ENCODE data around the gene CORO6.
A peak's percentile ranks its signal among the peaks of the same experiment; 100 is the strongest.
"Not testable (repeated sequence)": the region's sequence is repeated elsewhere in the genome, so short reads cannot be mapped to it uniquely, and the experiment has no call there.

The CORO6 gene

DNA sequence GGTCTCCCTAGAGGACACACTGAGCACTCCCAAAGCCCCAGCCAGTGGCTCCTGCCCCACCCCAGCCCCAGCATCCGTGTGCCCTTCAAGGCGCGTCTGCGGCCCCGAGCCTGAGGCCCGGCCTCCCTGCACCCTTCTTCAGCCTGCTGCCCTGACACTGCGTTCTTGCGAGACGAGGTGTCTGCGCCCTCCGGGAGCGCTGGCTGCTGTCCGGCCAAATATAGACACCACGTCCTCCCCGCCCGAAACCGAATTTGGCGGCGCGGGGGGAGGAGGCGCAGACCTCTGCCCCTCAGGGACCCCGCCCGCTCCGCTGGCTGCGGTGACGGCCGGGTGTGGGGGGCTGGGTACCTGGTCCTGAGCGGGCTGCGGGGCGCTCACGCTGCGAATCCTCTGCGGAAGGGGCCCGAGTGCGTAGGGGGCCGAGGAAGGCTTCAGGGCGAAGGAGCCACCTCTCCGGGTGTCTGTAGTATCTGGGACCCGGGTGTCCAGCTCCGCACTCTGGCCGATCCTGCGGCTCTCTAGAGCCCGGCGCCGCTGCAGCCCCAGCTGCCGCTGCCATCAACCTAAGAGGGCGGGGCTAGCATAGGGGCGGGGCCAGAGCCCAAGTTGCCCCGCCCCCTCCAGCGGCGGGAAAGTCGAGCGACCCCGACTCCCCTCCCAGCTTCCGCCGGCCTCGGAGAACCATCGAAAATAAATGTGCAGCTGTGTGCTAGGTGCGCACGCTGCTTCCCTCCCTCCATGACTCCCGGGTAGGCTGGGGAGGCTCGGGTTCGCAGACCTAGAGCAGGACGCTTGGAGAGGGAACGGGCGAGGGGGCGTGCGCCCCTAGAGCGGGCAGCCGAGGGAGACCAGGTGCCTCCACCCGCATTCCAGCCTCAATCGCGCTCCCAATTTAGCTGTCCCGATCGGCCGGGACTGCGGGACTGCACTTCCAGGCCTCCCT, at the start of gene CORO6:
TSS of gene CORO6 (minus strand) at position 576 of the 946 bp plus-strand sequence. CDS start 1,491 bp downstream, outside the sequence.
- DNase-seq: peak; percentile 69

DNA sequence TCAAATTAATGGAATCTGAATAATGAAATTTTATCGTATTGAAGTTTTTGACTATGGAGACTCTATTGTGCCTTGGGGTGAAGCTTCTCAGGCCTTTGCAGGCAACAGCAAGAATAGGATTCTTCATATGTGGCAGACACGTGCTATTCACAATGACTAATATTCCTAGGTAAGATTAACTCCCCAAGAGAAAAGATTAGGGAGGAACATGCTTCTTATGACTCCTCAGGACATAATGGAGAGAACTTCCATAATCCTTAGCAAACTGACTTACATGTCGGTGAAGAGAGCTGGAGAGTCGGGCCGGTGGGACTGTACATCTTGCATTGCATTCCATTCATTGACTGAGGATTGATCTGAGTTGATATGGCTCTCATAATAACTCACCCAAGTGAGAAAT, 48.9 kb upstream of the CORO6 start:
- no peak for DNase-seq

DNA sequence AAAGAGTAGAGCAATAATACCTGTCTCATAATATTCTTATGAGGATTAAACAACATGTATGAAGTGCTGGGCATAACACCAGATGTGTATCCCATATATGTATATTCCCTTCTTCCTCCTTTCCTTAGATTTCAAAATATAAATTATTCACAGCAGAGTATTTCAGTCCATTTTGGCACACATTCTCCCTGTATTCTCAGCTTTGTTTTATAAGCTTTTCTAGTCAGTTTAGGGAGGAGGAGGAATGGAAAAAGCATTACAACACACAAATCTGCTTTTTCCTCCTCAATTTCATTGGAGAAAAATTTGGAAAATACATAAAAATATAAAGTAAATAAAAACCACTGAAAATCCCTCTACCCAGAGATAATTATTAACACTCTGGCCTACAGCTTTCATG, 46.6 kb upstream of the CORO6 start:
- DNase-seq: no peak

DNA sequence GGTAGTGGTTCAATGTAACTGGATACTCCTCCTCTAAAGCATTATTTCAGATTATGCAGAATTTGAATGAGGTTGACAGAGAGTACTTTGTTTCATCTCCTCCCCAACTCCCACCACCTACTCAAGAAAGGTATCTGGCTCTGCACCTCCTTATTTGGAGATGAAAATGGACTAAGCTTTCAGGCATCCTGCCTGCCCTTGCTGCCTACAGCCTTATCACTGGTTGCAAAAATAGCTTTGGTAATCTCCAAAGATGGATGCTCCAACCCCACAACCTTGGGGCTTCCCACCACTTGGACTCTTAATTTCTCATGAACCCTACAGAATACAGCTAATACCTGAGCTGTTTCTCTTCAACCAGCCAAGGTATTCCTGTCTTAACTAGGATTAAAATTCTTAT, 45.3 kb upstream of the CORO6 start:
- no peak for DNase-seq

DNA sequence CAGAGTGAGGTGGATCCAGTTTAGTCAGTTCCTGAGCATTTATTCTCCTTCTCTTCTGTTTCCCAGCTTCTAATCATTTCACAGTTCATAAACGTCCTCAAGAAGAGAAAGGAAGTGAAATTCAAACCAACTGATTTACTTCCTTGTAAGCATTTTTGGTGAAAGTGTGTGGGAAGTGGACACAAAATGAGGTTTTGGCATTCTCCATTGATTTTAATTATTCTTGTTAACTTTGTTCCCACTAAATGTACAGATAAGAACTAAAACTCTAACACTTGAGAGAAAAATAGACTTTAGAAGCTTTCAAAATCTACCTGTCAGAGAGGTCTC, 42.7 kb upstream of the CORO6 start:
- DNase-seq: no peak

DNA sequence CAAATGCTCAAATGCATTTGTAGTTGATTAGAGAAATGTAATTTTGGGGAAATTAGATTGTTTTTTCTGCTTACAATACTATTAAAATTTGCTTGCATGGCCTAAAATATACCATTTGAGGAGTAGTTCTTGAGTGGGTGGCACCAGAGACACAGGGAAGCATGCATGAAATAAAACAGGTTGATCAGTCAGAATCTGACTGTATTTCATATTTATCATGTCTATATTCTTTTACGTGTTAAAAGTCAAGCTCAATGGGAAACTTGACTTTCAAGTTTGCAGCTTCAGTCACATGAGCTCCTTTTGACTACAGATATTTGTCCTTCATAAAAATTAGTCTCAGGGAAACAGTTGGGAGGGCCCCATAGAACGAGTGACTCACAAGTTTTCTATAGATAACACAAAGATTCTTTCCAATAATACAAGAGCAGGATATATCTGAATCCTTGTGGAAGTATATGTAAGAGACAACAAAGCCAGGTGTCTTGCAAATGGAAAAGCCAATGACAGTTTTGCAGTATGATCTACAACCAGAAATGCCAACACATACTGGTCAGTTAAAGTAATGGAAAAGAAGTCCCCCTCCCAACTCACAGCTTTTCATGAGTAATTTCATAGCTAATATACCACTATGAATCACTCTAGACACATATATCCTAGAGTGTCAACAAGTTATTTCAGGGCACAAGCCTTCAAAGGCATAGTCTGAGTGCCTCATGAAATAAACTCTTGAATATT, 42.2 kb upstream of the CORO6 start:
- no peak for DNase-seq

DNA sequence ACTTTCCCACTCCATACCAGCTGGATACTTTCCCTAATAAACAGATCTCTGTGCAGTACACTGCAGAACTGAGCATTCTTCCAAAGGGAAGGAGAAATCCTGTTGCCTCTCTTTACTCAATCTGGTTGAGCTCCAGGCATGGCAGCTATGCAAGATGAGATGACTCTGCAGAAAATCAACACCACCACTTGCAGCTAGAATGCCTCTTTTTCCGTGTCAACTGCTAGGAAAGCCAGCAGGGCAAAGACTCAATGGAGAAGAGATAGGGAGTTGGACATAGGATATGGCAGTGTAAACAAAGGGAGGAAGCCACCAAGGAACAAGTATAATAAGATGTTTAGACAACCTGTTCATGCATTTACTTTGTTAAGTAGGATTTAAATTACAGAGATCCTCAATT, 40.4 kb upstream of the CORO6 start:
- DNase-seq: no peak

DNA sequence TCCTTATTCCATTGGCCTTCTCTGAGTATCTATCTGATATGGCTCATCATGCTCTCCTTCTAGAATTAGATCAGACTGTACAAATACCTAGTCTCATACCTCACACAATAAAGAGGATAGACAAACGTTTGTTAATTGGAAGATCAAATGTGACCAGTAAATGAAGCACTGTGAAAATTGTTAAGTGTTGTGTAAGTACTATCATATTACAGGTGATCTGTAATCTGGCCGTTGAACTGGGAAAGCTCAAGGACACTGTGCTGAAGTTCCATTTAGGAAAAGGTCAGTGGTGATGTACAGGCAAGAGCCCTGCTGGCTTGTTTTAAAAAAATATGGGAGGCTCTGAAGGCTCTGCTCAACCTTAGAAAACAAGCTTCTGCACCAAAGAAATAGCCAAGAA, 38.5 kb upstream of the CORO6 start:
- no peak for DNase-seq

DNA sequence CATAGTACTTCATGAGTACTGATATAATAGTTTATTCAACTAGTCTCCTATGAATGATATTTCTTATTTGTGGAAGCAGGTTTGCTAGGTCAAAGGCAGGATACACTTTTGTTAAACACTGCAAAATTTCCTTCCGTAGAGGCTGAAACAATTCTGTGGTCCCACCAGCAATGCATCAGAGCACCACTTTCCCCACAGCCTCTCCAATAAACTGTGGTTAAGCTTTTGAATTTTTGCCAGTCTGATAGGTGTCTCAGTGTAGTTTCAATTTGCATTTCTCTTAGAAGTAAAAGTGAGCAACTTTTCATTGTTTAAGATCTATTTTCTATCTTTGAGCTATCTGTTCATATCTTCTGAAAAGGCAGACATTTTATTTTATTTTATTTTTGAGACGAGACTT, 36.4 kb upstream of the CORO6 start:
- DNase-seq: no peak

DNA sequence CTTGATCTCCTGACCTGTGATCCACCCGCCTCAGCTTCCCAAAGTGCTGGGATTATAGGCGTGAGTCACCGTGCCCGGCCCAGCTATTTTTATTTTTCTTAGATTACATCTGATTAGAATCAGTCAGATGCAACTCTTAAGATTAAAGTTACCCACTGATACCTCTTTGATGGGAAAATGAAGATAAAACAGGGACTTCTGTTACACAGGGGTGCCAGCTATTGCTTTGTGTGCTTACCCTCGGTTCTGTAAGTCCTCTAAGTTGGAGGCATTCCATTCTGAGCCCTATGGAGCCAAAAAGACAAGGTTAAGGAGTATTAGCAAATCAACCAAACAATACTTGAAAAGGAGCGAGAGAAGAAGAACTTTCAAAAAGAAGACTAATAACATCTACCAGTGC, 32.6 kb upstream of the CORO6 start:
- no peak for DNase-seq

DNA sequence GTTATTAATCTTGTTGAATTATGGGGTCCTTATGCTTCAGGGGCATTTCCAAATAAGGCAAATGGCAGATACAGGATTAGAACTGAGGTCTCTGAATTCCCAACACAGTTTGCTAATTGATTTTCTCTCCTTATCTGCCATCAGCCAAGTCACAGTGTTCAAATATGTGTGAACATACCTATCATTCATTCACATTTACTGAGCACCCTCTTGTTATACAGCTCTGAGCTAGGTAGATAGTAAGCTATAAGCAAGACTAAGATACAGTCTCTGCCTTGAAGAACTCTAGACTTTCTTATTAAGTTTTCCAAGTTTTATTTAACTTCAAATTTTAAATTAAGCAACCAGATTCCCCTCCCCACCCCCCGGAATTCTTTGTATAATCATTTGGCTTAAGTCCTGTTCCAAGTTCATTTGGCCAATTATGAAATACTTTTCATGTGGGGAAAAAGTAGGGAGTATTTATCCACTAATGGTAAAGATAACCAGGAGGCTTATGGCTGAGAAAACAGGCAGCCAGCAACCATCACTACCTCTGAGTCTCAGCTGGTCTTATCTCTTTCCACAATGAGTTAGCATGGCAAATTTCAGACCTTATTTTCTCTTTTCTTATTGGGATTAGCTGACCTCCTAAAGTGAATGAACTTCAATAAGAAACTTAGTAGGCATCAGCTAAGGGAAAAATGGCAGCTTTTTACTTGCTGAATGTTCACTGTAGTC, 31.4 kb upstream of the CORO6 start:
- no peak for DNase-seq

DNA sequence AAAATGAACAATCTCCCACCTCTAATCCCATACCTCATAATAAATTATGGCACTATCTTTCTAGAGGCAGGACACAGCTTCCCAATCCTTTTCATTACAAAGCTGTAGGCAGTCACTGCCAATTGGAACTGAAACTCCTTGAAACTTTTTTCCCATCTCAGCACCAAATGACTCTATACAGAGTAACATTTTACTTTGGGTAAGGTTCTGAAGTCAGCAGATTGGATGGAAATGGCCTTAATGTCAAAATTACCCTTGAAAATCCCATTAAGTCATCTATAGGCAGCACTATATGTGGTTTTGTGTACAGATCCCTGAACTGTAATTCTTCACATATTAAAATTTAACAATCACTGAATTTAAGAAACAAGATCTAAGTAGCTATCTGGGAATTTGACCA, 30.3 kb upstream of the CORO6 start:
- no peak for DNase-seq

DNA sequence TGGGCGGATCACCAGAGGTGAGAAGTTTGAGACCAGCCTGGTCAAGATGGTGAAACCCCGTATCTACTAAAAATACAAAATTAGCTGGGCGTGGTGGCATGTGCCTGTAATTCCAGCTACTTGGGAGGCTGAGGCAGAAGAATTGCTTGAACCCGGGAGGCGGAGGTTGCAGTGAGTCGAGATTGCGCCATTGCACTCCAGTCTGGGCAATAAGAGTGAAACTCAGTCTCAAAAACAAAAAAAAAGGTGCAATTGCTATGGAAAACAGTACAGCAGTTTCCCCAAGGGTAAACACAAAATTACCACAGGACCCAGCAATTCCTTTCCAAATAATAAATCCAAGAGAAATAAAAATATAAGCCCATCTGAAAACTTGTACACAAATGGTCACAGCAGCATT, 29.2 kb upstream of the CORO6 start:
- DNase-seq: not testable (repeated sequence)

DNA sequence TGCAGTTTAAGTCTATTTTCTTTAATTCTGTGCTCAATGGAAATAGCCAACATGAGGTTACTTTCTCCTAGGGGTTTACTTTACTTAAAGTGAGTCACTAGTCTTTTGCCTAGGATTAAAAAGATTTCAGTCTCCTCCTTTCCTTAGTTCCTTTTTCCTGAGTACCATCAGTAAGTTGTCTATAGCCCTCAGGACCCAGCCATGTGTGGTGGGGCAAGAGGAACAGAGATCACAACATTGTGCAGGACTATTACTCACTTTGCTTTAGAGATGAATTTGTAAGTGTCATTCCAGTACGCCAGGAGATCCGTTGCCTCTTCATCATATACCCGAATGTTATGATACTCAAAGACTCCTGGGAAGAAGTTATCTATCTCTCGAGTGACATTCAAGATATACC, 27.7 kb upstream of the CORO6 start:
- no peak for DNase-seq

DNA sequence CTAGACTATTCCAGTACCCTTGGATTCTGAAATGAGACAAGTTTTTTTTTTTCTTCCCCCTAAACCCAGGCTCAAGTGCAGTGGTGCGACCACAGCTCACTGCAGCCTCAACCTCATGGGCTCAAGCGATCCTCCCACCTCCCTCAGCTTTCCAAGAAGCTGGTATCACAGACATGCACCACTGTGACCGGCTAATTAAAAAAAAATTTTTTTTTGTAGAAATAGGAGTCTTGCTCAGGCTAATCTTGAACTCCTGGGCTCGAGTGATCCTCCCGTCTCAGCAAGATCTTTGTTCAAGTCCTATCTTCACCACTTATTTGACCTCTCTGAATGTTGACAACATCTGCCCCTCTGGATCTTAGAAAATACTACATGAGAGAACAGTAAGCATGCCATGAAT, 26.6 kb upstream of the CORO6 start:
- DNase-seq: no peak

DNA sequence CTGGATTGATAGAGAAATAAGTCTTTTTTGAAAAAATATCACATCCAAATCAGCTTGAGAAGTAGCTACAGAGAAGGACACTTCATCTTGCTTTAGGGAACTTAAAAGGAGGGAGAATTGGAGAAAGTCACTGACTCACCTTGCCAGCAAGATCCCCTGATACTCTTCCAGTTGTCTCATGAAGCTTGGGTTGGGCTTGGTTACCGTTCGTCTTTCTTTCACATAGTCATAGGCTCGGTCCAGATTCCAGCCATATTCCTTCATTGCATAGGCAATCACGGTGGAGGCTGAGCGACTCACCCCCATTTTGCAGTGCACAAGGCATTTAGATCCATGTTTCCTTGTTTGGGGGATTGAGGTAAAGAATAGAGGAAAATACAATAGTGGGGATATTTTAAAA, 25.3 kb upstream of the CORO6 start:
- DNase-seq: no peak

DNA sequence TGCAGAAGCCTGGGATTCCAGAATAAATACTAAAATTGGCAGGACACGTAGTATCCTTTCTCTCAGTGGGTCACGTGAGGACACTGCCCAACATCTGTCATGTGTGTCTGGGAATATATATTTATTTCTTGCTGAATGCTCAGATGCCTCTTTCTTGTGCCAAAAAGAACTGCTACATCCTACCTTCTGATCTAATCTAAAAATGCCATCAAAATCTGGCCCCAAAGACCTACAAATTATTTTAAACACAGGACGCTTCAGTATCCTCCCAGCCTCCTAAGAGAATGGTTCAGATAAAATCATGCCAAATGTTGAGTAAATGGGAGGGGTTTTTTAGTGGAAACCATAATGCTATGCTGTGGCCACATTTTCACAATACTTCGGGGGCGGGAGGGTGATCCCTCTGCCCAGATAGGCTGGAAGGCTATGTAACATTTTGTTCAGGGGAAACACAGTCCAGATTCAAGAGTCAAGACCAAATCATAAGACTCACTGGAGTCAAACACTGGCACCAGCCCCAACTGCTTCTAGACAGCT, 22.9 kb upstream of the CORO6 start:
- no peak for DNase-seq

DNA sequence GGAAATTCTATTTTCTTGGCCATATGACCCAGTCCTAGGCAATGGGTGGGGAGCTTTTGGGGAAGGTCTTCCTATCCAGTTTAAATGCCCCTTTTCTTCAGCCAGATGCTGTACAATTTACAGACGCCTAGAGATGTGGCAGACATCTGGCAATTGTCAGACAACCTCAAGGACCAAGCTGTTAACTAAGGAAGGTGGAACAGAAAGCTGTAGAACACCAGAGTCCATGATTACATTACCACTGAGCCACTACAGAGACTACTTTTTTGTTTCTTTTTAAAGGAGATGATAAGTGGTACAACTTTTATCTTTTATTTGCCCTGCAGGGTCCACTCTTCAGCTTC, 21.1 kb upstream of the CORO6 start:
- no peak for DNase-seq

DNA sequence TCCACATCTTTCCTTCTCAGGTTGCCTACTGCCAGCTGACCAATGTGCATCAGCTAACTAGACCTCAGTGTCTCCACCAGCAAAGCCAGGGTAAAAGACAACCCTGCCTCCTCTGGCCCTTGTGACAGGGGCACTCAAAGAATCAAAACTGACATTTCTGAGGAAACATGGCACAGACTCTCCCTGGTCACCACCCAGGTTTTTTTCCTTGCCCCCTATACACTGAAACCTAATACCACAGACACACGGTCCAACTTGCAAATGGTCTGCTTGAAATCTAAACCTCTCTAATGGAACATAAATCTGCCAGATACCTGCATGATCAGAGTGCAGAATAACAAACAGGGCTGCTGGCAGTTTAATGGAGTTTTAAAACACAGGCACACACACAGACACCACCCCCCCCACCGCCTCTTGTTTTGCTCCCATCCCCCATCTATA, 19.5 kb upstream of the CORO6 start:
- DNase-seq: no peak

DNA sequence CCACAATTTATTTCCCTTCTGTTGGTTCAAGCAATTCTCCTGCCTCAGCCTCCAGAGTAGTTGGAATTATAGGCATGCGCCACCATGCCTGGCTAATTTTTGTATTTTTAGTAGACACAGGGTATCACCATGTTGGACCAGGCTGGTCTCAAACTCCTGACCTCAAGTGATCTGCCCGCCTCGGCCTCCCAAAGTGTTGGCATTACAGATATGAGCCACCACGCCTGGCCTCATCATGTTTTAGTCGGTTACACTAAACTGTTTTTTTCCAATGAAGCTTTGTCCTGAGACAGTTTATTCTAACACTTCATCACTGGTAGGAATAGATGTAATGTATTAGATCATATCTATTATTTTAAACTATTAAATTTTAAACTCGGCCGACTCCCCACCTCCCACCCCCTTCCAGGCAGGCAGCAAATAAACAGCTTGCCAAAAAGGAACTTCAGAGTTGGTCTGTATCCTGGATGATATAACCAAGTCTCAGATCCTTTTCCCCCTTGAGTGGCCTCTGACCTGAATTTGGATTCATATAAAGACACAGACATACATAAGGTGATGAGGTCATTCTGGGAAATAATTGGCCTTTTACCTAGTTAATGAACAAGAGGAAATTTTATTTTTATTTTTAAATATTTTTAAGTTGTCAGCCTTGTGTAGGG, 18.4 kb upstream of the CORO6 start:
- no peak for DNase-seq

DNA sequence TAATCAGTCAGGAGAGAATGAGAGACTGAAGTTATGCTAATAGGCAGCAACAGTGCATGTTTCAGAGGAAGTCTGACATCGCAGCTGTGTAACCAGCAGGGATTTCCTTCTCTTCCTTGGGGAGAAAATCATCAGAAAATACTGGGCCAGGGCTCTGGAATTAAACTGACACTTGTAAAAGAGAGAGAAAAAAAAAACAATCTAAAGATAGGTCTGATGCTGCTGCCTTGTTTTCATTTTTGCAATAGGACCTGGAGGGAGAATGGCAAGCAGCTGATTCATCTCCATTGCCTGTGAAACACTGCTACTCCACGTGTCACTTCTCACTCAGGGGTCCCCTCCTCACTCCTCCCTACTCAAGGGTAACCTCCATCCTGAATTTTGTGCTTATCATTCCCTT, 17.7 kb upstream of the CORO6 start:
- DNase-seq: no peak

DNA sequence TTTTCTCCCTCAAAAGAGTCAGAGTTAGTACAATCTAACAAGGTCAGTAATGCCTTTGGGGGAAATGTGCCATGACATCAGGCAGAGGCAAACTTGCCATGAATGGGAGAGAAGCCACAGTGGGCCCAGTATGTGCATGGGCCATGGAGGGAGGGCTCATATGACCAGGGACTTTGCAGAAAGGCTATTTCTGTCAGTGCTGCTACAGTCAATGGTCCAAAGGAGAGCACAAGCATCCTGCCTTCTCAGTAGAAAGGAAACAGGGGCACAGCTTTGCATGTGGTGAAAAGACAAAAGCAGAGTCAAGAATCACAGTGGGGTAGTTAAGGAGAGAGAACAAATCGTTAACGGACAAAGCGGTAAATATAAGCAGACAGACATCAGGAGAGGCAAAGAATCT, 11.2 kb upstream of the CORO6 start:
- DNase-seq: no peak

DNA sequence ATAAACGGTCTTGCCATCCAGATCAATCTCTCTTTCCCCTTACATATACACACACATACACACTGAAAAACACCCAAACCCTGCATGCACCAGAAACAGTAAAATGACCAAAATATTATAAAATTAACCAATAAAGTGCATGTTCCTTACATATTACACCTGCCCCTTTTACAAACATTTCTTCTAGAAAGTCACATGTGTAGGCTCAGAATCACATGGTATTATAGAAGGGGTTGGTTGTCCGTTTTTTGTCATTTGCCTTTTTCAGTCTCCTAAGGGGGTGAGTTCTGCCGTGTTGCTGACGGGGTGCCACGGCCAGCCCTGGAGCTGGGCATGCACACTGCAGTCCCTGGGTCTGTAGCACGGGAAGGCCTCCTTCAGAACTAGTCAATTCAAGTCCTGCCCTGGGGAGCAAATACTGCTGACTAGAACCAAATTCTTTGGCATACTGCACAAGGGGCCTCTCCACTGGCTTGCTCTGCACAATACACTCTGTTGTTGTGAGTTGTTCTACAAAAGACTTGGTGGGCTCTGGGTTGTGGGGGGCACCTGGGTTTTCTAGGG, 8.0 kb upstream of the CORO6 start:
- no peak for DNase-seq
